SK-N-SH (cell line): Measurements from ENCODE around the gene C16orf74. TPM values are rescaled to one million over a fixed set of nuclear protein-coding genes. Genes with fewer than 3 reads are reported as not detected.
A peak's percentile ranks its signal among the peaks of the same experiment; 100 is the strongest.

ENCODE experiments used
- CTCF ChIA-PET: fragments of 300-600, 350-600 bp; formaldehyde crosslinking; extraction: SDS; loops from one replicate; lab custom pipeline; 2021; lab: Yijun Ruan, JAX
- POLR2A ChIA-PET: fragments of 350-600 bp; sonication (Branson Sonifier 250); formaldehyde crosslinking; extraction: SDS; loops from one replicate; lab custom pipeline; 2020; ENCODE audit warnings: antibody characterized with exemption, inconsistent platforms; lab: Yijun Ruan, JAX
- DNase-seq: peaks from one replicate; pipeline ENCODE4 v3.0.0; 2012
- H2AFZ ChIP-seq: fragments of 200-600 bp; sonication (generic); 2 replicates; pipeline ENCODE4 v1.8.1; 2016; ENCODE audit warnings: antibody characterized with exemption, mild to moderate bottlenecking, low read depth
- H3F3A ChIP-seq: fragments of 200-600 bp; sonication (generic); replicated peaks from 2 replicates; pipeline ENCODE3; 2016; ENCODE audit warnings: antibody characterized with exemption, mild to moderate bottlenecking; ENCODE audit not compliant: insufficient read depth
- H3K27ac ChIP-seq, 2 experiments: fragments of 200-500 bp in 1 of 2; fragments of 200-600 bp in 1 of 2; sonication (Bioruptor generic) in 1 of 2; sonication (generic), shearing (Covaris generic) in 1 of 2; 2 replicates each; pipeline versions ENCODE4 v1.5.1 to v1.6.1; 2014 to 2016; ENCODE audit warnings: low read depth in 2 of 2, inconsistent platforms in 1 of 2, low read length in 1 of 2, mild to moderate bottlenecking in 1 of 2, mixed read lengths in 1 of 2
- H3K27me3 ChIP-seq: fragments of 200-600 bp; sonication (generic), shearing (Covaris generic); 2 replicates; pipeline ENCODE4 v1.6.1; 2016; ENCODE audit warnings: mixed run types; ENCODE audit not compliant: insufficient read depth
- H3K36me3 ChIP-seq, 2 experiments: fragments of 200-500 bp in 1 of 2; fragments of 200-600 bp in 1 of 2; sonication (Bioruptor generic) in 1 of 2; sonication (generic) in 1 of 2; replicated peaks in 1 of 2; 2 replicates each; pipeline versions ENCODE3 to v1.5.1; 2014 to 2016; ENCODE audit warnings: low read length in 1 of 2, mild to moderate bottlenecking in 1 of 2; ENCODE audit not compliant: insufficient read depth in 2 of 2, control insufficient read depth in 1 of 2
- H3K4me1 ChIP-seq, 2 experiments: fragments of 200-500 bp in 1 of 2; fragments of 200-600 bp in 1 of 2; sonication (Bioruptor generic) in 1 of 2; sonication (generic), shearing (Covaris generic) in 1 of 2; 2 replicates each; pipeline versions ENCODE4 v1.5.1 to v1.6.1; 2014 to 2016; ENCODE audit warnings: low read depth in 1 of 2, low read length in 1 of 2, mixed run types in 1 of 2; ENCODE audit not compliant: insufficient read depth in 2 of 2, control insufficient read depth in 1 of 2
- H3K4me2 ChIP-seq: fragments of 200-600 bp; sonication (generic), shearing (Covaris generic); 2 replicates; pipeline ENCODE4 v1.6.1; 2017; ENCODE audit warnings: mixed run types
- H3K4me3 ChIP-seq, 2 experiments: fragments of 200-500 bp in 1 of 2; fragments of 200-600 bp in 1 of 2; sonication (Bioruptor generic) in 1 of 2; sonication (generic), shearing (Covaris generic) in 1 of 2; 2 replicates each; pipeline versions ENCODE4 v1.5.1 to v1.8.1; 2014 to 2016; ENCODE audit warnings: low read depth in 2 of 2, inconsistent platforms in 1 of 2, low read length in 1 of 2, mild to moderate bottlenecking in 1 of 2, mixed read lengths in 1 of 2, moderate library complexity in 1 of 2
- H3K79me2 ChIP-seq: fragments of 200-600 bp; sonication (generic); 2 replicates; pipeline ENCODE4 v1.8.1; 2017; ENCODE audit warnings: mild to moderate bottlenecking; ENCODE audit not compliant: insufficient read depth
- H3K9ac ChIP-seq: fragments of 200-600 bp; sonication (generic); 2 replicates; pipeline ENCODE4 v1.6.1; 2017; ENCODE audit warnings: mixed run types
- H3K9me2 ChIP-seq: fragments of 200-600 bp; sonication (generic); 2 replicates; pipeline ENCODE4 v1.6.1; 2017; ENCODE audit warnings: mixed run types
- H3K9me3 ChIP-seq: fragments of 200-600 bp; sonication (generic); 2 replicates; pipeline ENCODE4 v1.6.1; 2017; ENCODE audit warnings: mixed run types, mild to moderate bottlenecking, moderate library complexity
- H4K20me1 ChIP-seq: fragments of 200-600 bp; sonication (generic); 2 replicates; pipeline ENCODE4 v1.6.1; 2017; ENCODE audit warnings: mild to moderate bottlenecking, mixed run types; ENCODE audit not compliant: insufficient read depth
- EP300 ChIP-seq, 2 experiments: IDR thresholded peaks; 2 replicates each; pipeline versions ENCODE4 v1.4.0 to v1.6.1; 2012; ENCODE audit warnings: borderline replicate concordance in 1 of 2, low read depth in 1 of 2, low read length in 1 of 2
- FOSL2 ChIP-seq: IDR thresholded peaks from 2 replicates; pipeline ENCODE4 v1.4.0; 2012; ENCODE audit warnings: low read depth, mild to moderate bottlenecking, moderate library complexity, borderline replicate concordance
- FOXM1 ChIP-seq: IDR thresholded peaks from 2 replicates; pipeline ENCODE4 v1.4.0; 2012; ENCODE audit warnings: low read depth, mild to moderate bottlenecking
- MEF2A ChIP-seq: IDR thresholded peaks from 2 replicates; pipeline ENCODE4 v1.4.0; 2012; ENCODE audit warnings: low read depth, borderline replicate concordance
- NRF1 ChIP-seq: IDR thresholded peaks from 2 replicates; pipeline ENCODE4 v1.6.1; 2012; ENCODE audit warnings: low read depth, mild to moderate bottlenecking, low read length
- RCOR1 ChIP-seq: fragments of 150-350 bp; IDR thresholded peaks from 2 replicates; pipeline ENCODE4 v1.6.1; 2017; ENCODE audit warnings: antibody characterized with exemption, low read length
- RXRA ChIP-seq: IDR thresholded peaks from 2 replicates; pipeline ENCODE4 v1.4.0; 2012; ENCODE audit warnings: low read depth, mild to moderate bottlenecking, borderline replicate concordance
- SIN3A ChIP-seq: IDR thresholded peaks from 2 replicates; pipeline ENCODE4 v1.6.1; 2012; ENCODE audit warnings: low read depth, mild to moderate bottlenecking, low read length, moderate library complexity, borderline replicate concordance
- TAF1 ChIP-seq: IDR thresholded peaks from 2 replicates; pipeline ENCODE4 v1.6.1; 2012; ENCODE audit warnings: low read depth, mild to moderate bottlenecking, low read length, moderate library complexity, borderline replicate concordance
- WGBS: methylation state at CpG from one replicate; pipeline ENCODE4 v1.1.6; 2017; ENCODE audit warnings: low lambda C conversion rate; 5-methylcytosine and 5-hydroxymethylcytosine counted together
- polyA plus RNA-seq, 3 experiments: library from polyadenylated mRNA; depleted of rRNA; stranded (reverse); fragments of >200 nt; gene quantifications; 2 replicates each; pipeline ENCODE4 v1.2.3, GENCODE V29; 2012
- TF ChIP-seq, protein P1 (sequence below): IDR thresholded peaks from 2 replicates; pipeline ENCODE4 v1.4.0; 2012; ENCODE audit warnings: low read depth
- TF ChIP-seq, protein P2 (sequence below): IDR thresholded peaks from 2 replicates; pipeline ENCODE4; 2012
- TF ChIP-seq, protein P3 (sequence below): IDR thresholded peaks from 2 replicates; pipeline ENCODE4 v1.4.0; 2012; ENCODE audit warnings: low read depth, borderline replicate concordance
- TF ChIP-seq, protein P4 (sequence below): fragments of 150-350 bp; IDR thresholded peaks from 2 replicates; pipeline ENCODE4 v1.6.1; 2017; ENCODE audit warnings: antibody characterized with exemption, low read length, low read depth, borderline replicate concordance

Gene C16orf74
- polyA plus RNA-seq, 1 of the 3 experiments (the other 2 are of a cell fraction), result 27.2 TPM

DNA sequence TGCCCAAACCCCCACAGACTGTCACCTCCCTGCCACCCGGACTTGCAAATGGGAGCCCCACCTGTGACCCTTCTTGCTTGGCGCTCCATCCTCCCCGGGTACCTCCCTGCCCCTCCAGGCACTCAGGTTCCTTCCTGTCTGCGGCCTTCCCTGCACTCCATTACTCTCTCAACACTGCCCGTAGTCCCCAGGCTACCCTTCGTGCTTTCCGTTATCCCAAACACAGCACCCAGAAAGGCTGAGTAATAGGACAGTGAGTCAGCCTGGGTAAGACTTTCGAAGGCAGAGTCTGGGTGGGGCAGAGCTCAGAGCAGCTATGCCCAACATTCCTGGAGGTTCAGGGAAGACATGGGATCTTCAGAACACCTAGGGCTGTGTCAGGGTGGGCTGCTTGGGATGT, 16.6 kb upstream of the C16orf74 start (continued):
- no peak for TF ChIP-seq RCOR1
- TF ChIP-seq, protein P1, sequence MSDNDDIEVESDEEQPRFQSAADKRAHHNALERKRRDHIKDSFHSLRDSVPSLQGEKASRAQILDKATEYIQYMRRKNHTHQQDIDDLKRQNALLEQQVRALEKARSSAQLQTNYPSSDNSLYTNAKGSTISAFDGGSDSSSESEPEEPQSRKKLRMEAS, result peak; percentile 56

DNA sequence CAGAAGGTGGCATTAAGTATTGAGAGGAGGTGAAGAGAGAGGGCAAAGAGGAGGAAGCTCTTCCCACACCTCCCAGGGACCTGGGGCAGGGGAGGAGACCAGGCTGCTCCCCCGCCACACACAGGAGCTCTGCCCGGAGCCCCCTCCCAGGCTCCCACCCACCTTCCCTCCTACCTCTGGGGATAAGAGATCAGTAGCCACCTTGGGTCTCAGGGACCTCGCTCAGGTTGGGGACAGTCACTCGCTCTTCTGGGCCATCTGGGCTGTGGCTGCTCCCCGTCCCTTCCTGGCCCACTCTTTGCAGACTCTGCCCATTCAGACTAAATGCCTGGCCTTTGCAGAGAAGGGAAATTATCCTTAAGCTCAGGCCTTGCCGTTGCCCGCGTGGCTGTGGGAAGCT, 14.9 kb upstream of the C16orf74 start:
- Histone ChIP-seq H3K27ac (no peak overlapping the region), H3K36me3 (no peaks in the 10 kb centered on the region), H3K27me3 (peaks cover under 1% of the 10 kb centered on the region; the same call in 1 of the 2 replicates), H3K4me2 (no peak overlapping the region), H3K4me1 (peaks cover 3 to 10% of the 10 kb centered on the region in 2 experiments; a peak in 3 of 4 replicates), H3K79me2 (no peaks in the 10 kb centered on the region), H3K4me3 (no peak overlapping the region), H3K9me3 (no peaks in the 10 kb centered on the region), H3K9ac (no peak overlapping the region), H4K20me1 (no peaks in the 10 kb centered on the region), H3K9me2 (no peaks in the 10 kb centered on the region), H2AFZ (no peak overlapping the region), H3F3A (peaks cover 7% of the 10 kb centered on the region)
- 83% methylated on average over 8 of the region's 8 CpGs for WGBS
- CTCF ChIA-PET, result interaction anchor here (0.7 kb wide), 1 partner anchor 13 kb away, joined by 3 read pairs; no protein-coding TSS in a partner anchor
- TF ChIP-seq NRF1 (no peak), SIN3A (no peak), RXRA (no peak), TAF1 (no peak), MEF2A (no peak), FOXM1 (no peak), FOSL2 (no peak), EP300 (IDR thresholded peaks at IDR 0.05; ENCODE audit: borderline replicate concordance in 1 of 2, low read depth in 1 of 2, low read length in 1 of 2) (no peak)
- TF ChIP-seq, protein P1, result no peak
- TF ChIP-seq, protein P2, sequence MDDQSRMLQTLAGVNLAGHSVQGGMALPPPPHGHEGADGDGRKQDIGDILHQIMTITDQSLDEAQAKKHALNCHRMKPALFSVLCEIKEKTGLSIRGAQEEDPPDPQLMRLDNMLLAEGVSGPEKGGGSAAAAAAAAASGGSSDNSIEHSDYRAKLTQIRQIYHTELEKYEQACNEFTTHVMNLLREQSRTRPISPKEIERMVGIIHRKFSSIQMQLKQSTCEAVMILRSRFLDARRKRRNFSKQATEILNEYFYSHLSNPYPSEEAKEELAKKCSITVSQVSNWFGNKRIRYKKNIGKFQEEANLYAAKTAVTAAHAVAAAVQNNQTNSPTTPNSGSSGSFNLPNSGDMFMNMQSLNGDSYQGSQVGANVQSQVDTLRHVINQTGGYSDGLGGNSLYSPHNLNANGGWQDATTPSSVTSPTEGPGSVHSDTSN, result no peak
- TF ChIP-seq, protein P3, sequence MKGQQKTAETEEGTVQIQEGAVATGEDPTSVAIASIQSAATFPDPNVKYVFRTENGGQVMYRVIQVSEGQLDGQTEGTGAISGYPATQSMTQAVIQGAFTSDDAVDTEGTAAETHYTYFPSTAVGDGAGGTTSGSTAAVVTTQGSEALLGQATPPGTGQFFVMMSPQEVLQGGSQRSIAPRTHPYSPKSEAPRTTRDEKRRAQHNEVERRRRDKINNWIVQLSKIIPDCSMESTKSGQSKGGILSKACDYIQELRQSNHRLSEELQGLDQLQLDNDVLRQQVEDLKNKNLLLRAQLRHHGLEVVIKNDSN, result no peak
- TF ChIP-seq, protein P4, sequence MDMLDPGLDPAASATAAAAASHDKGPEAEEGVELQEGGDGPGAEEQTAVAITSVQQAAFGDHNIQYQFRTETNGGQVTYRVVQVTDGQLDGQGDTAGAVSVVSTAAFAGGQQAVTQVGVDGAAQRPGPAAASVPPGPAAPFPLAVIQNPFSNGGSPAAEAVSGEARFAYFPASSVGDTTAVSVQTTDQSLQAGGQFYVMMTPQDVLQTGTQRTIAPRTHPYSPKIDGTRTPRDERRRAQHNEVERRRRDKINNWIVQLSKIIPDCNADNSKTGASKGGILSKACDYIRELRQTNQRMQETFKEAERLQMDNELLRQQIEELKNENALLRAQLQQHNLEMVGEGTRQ, result no peak
- DNase-seq, result no peak
- POLR2A ChIA-PET, result no interaction called here
